CD4-positive, alpha-beta T cell treated with Interleukin-4 for 4 hours (primary cell): ENCODE data around the gene PDE3B.
"Not testable (repeated sequence)": the region's sequence is repeated elsewhere in the genome, so short reads cannot be mapped to it uniquely, and the experiment has no call there.

Experiments used
- DNase-seq: peaks from one replicate; pipeline ENCODE4 v3.0.0-alpha.2; 2020

PDE3B gene

GRCh38 chr11:14678350-14678749 is 34.7 kb downstream of the PDE3B start:
- no peak for DNase-seq

DNA sequence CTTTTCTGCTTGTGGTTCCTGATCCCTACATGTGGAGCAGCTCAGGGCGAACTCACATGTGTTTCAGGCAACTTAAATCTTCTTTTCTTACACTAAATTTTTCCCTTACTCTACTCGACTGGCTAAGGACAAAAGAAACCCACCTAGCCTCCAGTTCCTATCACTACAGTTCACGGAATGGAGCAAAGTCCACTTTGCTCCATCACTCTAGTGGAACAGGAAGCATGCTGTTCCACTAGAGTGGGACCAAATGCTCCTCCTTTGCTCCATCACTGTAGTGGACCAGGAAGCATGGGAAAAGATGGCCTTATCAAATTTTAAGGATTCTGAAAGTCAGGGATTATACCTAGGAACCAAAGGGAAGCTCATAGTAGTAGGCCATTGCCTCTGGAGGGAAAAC is 36.1 kb downstream of the PDE3B start:
- DNase-seq = no peak

DNA sequence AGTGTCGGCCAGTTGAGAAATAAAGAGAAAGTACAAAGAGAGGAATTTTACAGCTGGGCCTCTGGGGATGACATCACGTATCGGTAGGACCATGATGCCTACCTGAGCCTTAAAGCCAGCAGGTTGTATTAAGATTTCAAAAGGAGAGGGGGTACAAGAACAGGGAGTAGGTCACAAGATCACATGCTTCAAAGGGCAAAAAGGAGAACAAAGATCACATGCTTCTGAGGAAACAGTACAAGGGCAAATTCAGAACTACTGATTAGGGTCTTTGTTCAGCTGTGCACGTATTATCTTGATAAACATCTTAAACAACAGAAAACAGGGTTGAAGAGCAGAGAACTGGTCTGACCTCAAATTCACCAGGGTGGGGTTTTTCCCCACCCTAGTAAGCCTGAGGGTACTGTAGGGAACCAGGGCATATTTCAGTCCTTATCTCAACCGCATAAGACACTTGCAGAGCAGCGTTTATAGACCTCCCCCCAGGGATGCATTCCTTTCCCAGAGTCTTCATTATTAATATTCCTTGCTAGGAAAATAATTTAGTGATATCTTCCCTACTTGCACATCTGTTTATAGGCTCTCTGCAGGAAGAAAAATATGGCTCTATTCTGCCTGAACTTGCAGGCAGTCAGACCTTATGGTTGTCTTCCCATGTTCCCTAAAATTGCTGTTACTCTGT is 40.8 kb downstream of the PDE3B start:
- not testable (repeated sequence) for DNase-seq

DNA sequence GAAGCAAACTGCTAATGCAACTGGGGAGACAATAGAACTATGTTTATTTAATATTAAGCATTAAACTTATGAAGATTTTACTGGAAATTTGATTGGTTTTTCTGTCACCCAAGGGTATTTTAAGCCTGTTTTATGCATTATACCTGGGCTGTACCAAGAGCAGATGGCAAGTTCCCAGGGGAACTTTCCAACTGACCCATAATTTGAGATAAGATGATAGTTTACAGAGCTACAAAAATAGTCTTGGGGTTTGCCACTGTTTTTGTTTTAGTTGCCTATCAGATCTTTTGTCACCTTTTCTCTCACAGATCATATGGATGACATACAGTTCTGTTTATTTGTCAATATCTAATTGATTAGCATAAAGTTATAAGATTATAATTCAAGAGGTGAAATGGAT is 43.9 kb downstream of the PDE3B start:
- no peak for DNase-seq

- no peak for DNase-seq
Measured at GRCh38 chr11:14687943-14688627, 44.5 kb downstream of the PDE3B start.

DNA sequence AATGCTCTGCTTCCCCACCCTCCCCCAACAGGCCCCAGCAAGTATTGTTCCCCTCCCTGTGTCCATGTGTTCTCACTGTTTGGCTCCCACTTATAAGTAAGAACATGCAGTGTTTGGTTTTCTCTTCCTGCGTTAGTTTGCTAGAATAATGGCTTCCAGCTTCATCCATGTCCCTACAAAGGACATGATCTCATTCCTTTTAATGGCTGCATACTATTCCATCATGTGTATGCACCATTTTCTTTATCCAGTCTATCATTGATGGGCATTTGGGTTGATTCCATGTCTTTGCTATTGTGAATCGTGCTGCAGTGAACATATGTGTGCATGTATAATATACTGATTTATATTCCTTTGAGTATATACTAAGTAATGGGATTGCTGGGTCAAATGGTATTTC is 52.1 kb downstream of the PDE3B start:
- DNase-seq = not testable (repeated sequence)

DNA sequence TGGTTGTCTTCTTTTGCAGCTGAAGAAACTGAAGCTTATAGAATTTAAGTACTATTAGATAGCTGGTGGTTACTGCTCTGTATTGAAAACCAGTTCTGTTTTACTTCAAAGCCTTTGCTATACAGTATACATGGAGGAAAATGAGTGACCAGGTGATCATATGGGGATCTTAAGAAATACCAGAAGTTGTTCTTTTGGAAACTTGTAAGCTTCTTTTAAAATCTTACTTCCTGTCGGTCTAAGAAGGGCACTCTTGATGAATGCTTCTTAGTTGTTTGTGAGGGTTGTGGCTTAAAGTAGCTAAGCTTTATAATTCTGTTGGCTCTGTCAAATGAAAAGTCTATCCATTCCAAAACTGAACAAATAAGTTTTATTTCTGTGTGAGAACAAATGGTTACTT is 55.2 kb downstream of the PDE3B start:
- DNase-seq = no peak

- no peak for DNase-seq
Measured at GRCh38 chr11:14700593-14700992, 57.0 kb downstream of the PDE3B start.

DNA sequence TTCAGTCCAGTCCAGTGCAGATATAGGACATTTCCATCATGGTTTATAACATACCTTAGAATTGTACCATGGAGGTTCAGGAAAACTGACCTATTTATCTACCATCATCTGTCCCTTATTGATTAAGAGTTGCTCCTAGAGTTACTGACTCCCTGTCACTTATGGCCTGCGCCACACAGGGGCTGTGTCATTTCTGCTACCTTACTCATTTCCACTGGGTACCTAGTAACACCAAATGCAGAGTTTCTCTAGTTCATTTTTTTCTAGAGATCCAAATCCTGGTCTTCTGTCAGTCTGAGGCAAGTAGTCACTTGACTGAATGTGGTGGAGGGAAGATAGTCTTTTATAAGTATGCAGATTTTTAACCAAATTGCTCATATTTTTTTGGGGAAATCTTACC is 59.2 kb downstream of the PDE3B start:
- no peak for DNase-seq

DNA sequence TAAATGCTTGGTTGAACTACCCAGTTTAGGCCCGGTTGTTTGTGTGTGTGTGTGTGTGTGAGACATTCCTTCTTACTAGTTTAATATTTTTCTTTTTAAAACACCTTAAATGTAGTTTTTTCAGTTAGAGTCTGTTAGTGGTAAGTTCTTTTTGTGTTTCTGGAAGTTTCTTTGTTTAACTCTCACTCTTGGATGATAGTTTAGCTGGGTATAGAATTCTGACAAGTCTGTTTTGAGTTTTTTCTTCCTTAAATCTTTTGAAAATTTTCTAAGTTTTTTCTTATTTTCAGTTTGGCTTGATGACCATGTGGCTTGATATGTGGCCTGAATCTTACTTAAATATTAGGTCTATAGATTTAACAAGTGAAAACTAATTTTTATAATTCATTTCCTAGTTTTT is 60.1 kb downstream of the PDE3B start:
- no peak for DNase-seq

- no peak for DNase-seq
Measured at GRCh38 chr11:14705067-14705466, 61.5 kb downstream of the PDE3B start.

- DNase-seq = peak; percentile 75
Measured at GRCh38 chr11:14713496-14714244, 70.1 kb downstream of the PDE3B start.

GRCh38 chr11:14715669-14716068 is 72.1 kb downstream of the PDE3B start:
- DNase-seq = not testable (repeated sequence)

- no peak for DNase-seq
Measured at GRCh38 chr11:14722496-14722895, 78.9 kb downstream of the PDE3B start.

DNA sequence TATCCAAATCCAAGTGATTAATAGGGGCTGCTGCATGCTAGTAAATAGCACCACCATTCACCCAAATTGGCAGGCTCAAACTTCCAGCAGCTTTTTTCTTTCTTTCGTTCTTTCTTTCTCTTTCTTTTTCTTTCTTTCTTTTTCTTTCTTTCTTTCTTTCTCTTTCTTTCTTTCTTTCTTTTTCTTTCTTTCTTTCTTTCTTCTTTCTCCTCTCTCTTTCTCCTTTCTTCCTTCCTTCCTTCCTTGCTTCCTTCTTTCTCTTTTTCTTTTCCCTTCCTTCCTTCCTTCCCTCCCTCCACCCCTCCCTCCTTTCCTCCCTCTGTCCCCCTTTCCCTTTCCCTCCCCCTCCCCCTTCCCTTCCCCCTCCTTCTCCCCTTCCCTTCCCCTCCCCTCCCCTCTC is 81.5 kb downstream of the PDE3B start:
- DNase-seq = no peak

DNA sequence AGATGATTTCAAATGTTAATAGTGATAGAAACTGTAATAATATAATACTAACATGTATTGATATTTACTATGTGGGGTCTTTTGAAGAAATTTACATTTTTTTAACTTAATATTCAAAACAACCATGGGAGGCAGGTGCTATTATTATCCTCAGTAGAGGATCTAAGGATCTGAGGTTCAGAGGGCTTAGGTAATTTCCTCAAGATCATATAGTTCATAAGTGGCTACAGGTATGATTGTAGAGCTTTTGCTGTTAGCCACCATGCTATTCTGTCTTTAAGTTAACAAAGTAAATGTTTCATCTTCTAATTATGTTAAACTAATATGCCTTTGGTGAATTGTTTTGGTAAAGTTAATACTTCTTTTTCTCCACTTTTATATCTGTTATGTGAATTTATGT is 83.6 kb downstream of the PDE3B start:
- DNase-seq = no peak

- no peak for DNase-seq
Measured at GRCh38 chr11:14727746-14728145, 84.1 kb downstream of the PDE3B start.

DNA sequence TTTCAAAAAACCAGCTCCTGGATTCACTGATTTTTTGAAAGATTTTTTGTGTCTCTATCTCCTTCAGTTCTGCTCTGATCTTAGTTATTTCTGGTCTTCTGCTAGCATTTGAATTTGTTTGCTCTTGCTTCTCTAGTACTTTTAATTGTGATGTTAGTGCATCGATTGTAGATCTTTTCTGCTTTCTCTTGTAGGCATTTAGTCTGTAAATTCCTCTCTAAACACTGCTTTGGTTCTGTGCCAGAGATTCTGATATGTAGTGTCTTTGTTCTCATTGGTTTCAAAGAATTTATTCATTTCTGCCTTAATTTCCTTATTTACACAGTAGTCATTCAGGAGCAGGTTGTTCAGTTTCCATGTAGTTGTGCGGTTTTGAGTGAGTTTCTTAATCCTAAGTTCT is 96.9 kb downstream of the PDE3B start:
- not testable (repeated sequence) for DNase-seq

GRCh38 chr11:14741195-14741594 is 97.6 kb downstream of the PDE3B start:
- DNase-seq = no peak

DNA sequence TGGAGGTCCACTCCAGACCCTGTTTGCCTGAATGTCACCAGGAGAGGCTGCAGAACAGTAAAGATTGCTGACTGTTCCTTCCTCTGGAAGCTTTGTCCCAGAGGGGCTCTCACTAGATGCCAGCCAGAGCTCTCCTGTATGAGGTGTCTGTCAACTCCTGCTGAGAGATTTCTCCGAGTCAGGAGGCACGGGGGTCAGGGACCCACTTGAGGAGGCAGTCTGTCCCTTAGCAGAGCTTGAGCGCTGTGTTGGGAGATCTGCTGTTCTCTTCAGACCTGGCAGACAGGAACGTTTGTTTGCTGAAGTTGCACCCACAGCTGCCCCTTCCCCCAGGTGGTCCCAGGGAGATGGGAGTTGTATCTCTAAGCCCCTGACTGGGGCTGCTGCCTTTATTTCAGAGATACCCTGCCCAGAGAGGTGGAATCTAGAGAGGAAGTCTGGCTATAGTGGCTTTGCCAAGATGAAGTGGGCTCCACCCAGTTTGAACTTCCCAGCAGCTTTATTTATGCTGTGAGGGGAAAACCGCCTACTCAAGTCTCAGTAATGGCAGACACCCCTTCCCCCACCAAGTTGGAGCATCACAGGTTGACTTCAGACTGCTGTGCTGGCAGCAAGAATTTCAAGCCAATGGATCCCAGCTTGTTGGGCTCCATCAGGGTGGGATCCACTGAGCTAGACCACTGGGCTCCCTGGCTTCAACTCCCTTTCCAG is 99.4 kb downstream of the PDE3B start:
- DNase-seq = no peak

DNA sequence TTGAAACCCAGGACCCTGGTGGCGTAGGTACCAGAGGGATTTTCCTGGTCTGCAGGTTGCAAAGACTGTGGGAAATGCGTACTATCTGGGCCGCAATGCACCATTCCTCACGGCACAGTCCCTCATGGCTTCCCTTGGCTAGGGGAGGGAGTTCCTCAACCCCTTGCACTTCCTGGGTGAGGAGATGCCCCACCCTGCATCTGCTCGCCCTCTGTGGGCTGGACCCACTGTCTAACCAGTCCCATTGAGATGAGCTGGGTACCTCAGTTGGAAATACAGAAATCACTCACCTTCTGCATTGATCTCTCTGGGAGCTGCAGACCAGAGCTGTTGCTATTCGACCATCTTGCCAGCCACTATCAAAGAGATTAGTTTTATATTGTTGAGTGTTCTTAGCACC is 100.1 kb downstream of the PDE3B start:
- not testable (repeated sequence) for DNase-seq

DNA sequence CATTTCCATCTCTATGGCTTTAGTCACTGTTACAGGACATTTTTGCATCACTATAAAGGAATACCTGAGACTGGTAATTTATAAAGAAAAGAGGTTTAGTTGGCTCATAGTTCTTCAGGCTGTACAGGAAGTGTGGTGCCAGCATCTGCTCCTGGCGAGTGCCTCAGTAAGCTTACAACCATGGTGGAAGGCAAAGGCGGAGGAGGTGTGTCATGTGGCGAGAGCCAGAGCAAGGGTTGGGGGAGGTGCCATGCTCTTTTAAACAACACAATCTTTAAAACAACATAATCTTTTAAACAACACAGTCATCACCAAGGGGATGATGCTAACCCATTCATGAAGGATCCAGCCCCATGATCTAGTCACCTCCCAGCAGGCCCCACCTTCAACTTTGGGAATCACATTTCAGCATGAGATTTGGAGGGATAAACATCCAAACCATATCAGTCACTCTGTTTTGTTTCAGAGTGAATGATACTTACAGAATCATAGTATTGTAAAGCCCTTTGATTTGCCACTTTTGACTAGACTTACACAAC is 103.3 kb downstream of the PDE3B start:
- DNase-seq = no peak

DNA sequence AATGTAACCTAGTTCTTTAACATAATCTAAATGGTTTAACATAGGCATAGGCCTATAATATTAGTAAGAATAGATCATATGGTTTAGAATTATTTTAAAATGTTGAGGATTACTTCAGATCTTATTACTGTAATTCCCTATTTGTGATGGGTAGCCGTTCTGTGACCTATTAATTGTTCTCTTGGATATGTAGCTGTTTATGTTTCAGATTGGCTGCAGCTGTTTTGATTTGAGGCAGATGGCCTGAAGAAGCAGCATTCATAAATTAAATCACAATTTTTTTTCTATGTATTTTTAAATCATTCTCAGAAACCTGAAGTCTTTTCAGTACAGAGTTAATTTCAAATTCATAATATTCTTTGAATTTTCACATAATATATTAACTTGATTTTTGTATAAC is 104.5 kb downstream of the PDE3B start:
- DNase-seq = no peak
